GM06990 (cell line): ENCODE measurements around the gene TLCD2.

Experiments used
- DNase-seq: peaks from one replicate; pipeline ENCODE4 v3.0.0-alpha.2; 2011; ENCODE audit not compliant: insufficient read length; ENCODE audit errors: extremely low read depth
- H3K27me3 ChIP-seq: replicated peaks from 2 replicates; pipeline ENCODE4 v1.6.0; 2011; ENCODE audit warnings: low read length; ENCODE audit not compliant: control insufficient read depth, insufficient read depth
- H3K36me3 ChIP-seq: 2 replicates; pipeline ENCODE4 v1.5.1; 2011; ENCODE audit warnings: low read length; ENCODE audit not compliant: control insufficient read depth, insufficient read depth
- H3K4me3 ChIP-seq: replicated peaks from 2 replicates; pipeline ENCODE4 v1.5.1; 2011; ENCODE audit warnings: low read depth, mild to moderate bottlenecking, control low read depth, low read length
- TF ChIP-seq, protein P1 (sequence below): IDR thresholded peaks from 2 replicates; pipeline ENCODE4 v1.5.1; 2011; ENCODE audit warnings: low read length, control low read depth, mild to moderate bottlenecking, inconsistent platforms; ENCODE audit not compliant: insufficient read depth, poor library complexity, severe bottlenecking

Gene TLCD2

DNA sequence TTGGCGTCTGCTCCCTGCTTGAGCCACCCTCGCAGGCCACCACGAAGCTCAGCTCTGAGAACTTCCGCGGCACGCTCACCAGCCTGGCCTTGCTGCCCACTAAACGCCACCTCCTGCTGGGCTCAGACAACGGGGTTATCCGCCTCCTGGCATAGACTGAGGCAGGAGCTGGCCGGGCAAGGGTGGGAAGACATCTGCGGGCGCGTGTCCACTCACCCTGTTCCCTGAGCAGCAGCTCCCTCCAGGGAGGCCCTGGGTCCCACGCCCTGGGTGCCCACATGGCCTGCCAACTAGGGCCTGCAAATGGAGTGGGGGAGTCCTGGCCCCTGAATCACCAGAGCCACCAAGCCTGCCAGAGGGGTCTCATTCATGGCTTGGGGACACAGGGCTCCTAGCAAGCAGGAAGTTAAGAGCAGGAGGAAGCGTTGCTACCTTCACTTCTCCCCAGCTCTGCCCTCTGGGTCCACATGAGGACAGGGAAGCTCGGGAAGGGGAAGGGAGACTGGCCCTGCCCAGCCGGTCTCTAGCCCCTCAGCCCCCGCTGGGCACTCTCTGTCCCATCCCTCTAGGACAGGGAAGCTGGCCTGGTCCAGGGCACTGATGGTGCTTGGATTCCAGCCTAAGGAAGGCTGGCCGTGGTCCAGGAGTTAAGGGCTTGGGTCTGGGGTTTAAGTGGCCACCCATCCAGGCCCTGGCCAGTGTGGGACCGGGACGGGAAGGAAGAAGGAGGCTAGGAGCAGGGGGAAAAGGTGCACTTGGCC, 27.5 kb upstream of the TLCD2 start:
- no peaks in the 10 kb centered on the region for H3K27me3 ChIP-seq
- DNase-seq = no peak
- no peak overlapping the region for H3K4me3 ChIP-seq
- TF ChIP-seq, protein P1, sequence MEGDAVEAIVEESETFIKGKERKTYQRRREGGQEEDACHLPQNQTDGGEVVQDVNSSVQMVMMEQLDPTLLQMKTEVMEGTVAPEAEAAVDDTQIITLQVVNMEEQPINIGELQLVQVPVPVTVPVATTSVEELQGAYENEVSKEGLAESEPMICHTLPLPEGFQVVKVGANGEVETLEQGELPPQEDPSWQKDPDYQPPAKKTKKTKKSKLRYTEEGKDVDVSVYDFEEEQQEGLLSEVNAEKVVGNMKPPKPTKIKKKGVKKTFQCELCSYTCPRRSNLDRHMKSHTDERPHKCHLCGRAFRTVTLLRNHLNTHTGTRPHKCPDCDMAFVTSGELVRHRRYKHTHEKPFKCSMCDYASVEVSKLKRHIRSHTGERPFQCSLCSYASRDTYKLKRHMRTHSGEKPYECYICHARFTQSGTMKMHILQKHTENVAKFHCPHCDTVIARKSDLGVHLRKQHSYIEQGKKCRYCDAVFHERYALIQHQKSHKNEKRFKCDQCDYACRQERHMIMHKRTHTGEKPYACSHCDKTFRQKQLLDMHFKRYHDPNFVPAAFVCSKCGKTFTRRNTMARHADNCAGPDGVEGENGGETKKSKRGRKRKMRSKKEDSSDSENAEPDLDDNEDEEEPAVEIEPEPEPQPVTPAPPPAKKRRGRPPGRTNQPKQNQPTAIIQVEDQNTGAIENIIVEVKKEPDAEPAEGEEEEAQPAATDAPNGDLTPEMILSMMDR = no peak
- H3K36me3 ChIP-seq = peaks cover 12% of the 10 kb centered on the region

DNA sequence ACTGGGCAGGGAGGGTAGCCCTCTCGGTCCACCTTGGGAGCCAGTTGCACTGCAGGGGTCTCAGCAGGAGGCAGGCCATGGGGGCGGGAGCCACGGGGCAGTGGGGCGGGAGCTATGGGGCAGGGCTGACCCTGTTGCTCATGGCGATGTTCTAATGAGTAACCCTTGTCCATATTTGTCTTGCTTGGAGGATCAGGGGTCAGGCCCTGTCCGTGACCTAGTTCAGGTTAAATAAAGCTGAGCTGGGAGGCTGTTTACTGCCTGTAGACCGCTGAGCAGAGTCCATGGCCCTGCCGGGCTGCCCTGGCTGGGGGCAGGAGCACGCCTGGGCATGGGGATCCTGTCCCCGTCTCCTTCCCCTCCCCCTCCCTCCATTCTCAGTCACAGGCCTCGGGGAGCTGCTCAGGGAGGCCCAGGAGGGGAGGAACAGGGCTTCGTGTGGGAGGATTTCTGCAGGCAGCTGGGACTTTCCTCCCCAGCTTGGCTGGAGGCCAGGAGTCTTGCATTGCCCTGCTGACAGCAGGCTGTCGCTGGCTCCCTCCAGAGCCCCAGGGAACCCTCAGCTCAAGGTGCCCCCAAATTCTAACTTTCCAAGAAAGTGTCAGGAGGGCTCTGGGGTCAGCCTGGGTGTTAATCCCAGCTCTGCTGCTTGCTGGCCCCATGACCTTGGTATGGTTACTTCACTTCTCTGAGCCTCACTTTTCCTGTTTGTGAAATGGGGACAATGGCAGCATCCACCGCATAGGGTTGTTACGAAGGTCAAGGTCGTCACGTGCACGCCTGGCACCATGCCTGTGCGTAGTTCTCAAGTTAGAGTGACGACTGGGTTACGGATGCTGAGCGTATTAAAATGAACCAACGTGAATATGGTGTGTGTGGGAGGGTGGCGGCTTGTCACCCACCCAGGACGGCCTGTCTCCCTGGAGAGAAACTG, 26.4 kb upstream of the TLCD2 start:
- Histone ChIP-seq H3K36me3 (peaks cover 12% of the 10 kb centered on the region), H3K4me3 (no peak overlapping the region), H3K27me3 (no peaks in the 10 kb centered on the region)
- no peak for DNase-seq
- TF ChIP-seq, protein P1 = no peak

DNA sequence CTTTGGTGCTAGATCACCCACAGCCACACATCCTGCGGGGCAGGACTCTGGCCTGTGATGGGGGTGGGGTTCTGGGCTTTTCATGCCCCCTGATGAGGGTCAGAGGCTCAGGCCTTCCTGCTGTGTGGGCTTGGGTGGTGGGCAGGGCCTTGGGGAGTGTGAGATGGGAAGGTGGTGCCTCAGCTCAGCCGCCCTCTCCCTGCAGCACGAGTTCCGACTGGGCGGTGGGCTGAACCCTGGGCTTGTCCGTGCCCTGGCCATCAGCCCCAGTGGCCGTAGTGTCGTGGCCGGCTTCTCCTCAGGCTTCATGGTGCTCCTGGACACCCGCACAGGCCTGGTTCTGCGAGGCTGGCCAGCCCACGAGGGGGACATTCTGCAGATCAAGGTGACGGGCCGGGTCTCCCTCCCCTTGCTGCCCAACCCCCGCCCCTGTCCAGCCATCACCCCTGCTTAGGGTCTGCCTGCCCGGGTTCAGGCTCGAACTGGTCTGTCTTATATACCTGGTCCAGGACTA, 25.7 kb upstream of the TLCD2 start:
- no peak for DNase-seq
- Histone ChIP-seq H3K4me3 (no peak overlapping the region), H3K27me3 (no peaks in the 10 kb centered on the region), H3K36me3 (peaks cover 13% of the 10 kb centered on the region)
- TF ChIP-seq, protein P1 = no peak

DNA sequence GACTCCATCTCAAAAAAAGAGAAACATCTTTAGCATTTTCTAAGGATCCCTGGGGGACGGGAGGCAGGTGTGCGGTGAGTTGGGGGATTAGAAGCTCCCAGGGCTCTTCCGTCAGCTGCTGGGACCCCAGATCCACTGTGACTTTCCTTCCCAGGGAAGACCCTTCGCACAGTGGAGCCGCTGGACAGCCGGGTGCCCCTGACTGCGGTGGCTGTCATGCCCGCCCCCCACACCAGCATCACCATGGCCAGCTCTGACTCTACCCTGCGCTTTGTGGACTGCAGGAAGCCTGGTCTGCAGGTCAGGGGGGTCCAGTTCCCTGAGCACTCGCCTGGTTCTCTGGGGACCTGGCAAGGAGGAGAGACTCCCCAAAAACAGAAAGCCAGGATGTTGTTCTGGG, 25.2 kb upstream of the TLCD2 start:
- Histone ChIP-seq H3K4me3 (no peak overlapping the region), H3K36me3 (peaks cover 13% of the 10 kb centered on the region), H3K27me3 (no peaks in the 10 kb centered on the region)
- no peak for DNase-seq
- TF ChIP-seq, protein P1 = no peak

DNA sequence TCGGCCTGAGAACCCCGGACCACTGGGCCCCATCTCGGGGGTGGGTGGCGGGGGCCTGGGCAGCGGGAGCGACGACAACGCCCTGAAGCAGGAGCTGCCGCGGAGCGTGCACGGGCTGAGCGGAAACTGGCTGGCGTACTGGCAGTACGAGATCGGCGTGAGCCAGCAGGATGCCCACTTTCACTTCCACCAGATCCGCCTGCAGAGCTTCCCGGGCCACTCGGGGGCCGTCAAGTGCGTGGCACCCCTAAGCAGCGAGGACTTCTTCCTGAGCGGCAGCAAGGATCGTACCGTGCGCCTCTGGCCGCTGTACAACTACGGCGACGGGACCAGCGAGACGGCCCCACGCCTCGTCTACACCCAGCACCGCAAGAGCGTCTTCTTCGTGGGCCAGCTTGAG, 23.6 kb upstream of the TLCD2 start:
- Histone ChIP-seq H3K36me3 (peaks cover 13% of the 10 kb centered on the region), H3K4me3 (no peak overlapping the region), H3K27me3 (no peaks in the 10 kb centered on the region)
- TF ChIP-seq, protein P1 = no peak
- no peak for DNase-seq
